IPS DF 6.9 (cell line): ENCODE results near the gene KPRP.

Source experiments
- DNase-seq: peaks from one replicate; pipeline ENCODE4 v3.0.0-alpha.2; 2013; ENCODE audit warnings: low read depth, low spot score
- H3K27ac ChIP-seq: one replicate; pipeline ENCODE4 v1.5.1; 2013; ENCODE audit warnings: low read length, control low read depth
- H3K27me3 ChIP-seq: 2 replicates; pipeline ENCODE4 v1.6.1; 2013; ENCODE audit warnings: mild to moderate bottlenecking, low read length; ENCODE audit not compliant: control insufficient read depth, insufficient read depth
- H3K36me3 ChIP-seq: 2 replicates; pipeline ENCODE4 v1.6.1; 2013; ENCODE audit warnings: low read length; ENCODE audit not compliant: control insufficient read depth, insufficient read depth
- H3K4me1 ChIP-seq: 2 replicates; pipeline ENCODE4 v1.6.1; 2013; ENCODE audit warnings: low read length; ENCODE audit not compliant: control insufficient read depth, insufficient read depth
- H3K4me3 ChIP-seq: 2 replicates; pipeline ENCODE4 v1.5.1; 2013; ENCODE audit warnings: mild to moderate bottlenecking, low read length
- H3K9me3 ChIP-seq: 2 replicates; pipeline ENCODE4 v1.6.1; 2013; ENCODE audit warnings: low read length, inconsistent platforms; ENCODE audit not compliant: control insufficient read depth, insufficient read depth
- WGBS: extraction: QIAGEN DNeasy Blood & Tissue Kit; methylation state at CpG from one replicate; pipeline ENCODE4 v1.1.7; 2013; ENCODE audit warnings: mixed read lengths, missing lambda C conversion rate; ENCODE audit not compliant: insufficient read length, insufficient coverage; 5-methylcytosine and 5-hydroxymethylcytosine counted together

Gene KPRP

DNA sequence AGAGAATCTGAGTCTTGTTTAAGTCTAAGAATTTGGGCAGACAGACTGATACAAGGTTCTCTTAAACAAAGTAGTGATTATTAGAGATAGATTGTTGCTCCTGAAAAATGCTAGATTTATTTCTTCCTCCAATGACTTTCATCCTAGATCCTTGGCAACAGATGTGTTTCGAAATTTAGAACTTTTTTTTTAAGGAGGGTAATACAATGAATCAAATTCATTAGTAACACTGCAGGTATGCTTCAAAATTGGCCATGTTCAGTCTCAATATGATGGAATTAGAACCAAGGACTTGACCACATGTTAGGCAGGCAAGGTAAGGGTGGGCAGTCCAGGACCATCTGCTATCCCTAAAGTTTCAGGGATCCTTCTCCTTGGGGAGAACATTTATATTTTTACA lies 12.6 kb downstream of the KPRP start:
- no peaks in the 10 kb centered on the region for H3K36me3 ChIP-seq
- H3K4me3 ChIP-seq = no peak overlapping the region
- WGBS = no CpG with 5 or more reads among the region's 1 CpG
- no peak overlapping the region for H3K27ac ChIP-seq
- DNase-seq = no peak
- no peaks in the 10 kb centered on the region for H3K4me1 ChIP-seq
- H3K27me3 ChIP-seq = no peaks in the 10 kb centered on the region
- H3K9me3 ChIP-seq = peaks cover 14% of the 10 kb centered on the region

DNA sequence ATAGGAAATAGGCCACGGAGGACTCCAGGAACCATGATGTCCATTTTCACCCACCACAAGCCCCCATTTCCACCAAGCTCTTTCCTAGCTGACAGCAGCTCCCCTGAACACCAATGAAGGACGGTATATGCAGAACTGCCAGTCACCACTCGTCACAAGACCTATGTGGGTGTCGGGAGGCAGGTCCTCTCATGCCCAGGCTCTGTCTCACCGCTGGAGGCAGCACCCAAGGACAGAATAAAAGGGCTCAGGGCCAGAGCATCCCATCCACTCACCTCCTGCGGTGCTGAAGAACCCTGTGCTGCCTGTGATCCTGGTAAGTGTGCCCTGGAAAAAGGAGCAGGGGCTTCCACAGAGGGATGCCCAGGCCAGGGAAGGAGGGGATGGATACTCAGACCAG lies 17.1 kb downstream of the KPRP start, which contains the start of gene LCE1F:
Gene LCE1F (plus strand): TSS at position 266 of the 400 bp plus-strand sequence. CDS start 1,232 bp downstream, outside the sequence.
- Histone ChIP-seq H3K4me3 (no peak within 1 kb of the TSS), H3K4me1 (no peaks in the 10 kb centered on the region), H3K27ac (no peak within 1 kb of the TSS), H3K36me3 (no peaks in the 10 kb centered on the region), H3K27me3 (no peaks in the 10 kb centered on the region), H3K9me3 (peaks cover 8% of the 10 kb centered on the region)
- DNase-seq = no peak
- no CpG with 5 or more reads among the region's 6 CpGs for WGBS

DNA sequence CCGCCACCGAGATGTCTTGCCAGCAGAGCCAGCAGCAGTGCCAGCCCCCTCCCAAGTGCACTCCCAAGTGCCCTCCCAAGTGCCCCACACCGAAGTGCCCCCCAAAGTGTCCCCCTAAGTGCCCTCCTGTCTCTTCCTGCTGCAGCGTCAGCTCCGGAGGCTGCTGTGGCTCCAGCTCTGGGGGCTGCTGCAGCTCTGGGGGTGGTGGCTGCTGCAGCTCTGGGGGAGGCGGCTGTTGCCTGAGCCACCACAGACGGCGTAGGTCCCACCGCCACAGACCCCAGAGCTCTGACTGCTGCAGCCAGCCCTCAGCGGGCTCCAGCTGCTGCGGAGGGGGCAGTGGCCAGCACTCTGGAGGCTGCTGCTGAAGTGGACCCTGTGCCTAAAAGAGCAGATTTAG lies 18.5 kb downstream of the KPRP start:
- H3K27me3 ChIP-seq = no peaks in the 10 kb centered on the region
- H3K4me3 ChIP-seq = no peak overlapping the region
- no peak overlapping the region for H3K27ac ChIP-seq
- no CpG with 5 or more reads among the region's 11 CpGs for WGBS
- DNase-seq = no peak
- no peaks in the 10 kb centered on the region for H3K4me1 ChIP-seq
- peaks cover 9% of the 10 kb centered on the region for H3K9me3 ChIP-seq
- no peaks in the 10 kb centered on the region for H3K36me3 ChIP-seq

DNA sequence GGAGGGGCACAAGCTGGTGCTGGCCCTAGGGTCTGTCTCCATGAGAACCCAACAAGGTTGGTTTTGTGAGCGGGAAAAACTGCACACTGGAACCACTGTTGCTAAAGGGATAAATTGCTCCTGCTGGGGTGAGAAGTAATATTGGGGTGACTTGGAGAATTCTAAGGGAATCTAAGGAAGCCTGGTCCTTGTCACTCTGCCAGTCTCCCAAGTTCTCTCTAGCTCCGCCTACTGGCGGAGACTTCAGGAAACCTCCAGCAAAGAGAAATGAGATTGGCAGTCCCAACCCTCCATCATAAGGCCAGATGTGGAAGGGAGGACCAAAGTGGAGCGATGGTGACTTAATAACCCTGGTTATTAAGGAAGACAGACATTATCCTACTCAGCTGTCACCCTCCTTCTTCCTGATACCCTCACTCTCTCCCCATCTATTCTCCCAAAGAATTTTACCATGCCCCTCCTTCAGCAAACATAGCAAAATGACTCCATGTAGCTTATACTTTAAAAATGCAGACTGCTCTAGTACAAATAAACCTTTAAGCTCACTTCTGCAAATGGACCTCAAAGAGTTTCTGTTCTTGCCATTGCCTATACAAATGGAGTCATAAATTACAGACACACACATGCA lies 19.8 kb downstream of the KPRP start:
- Histone ChIP-seq H3K27me3 (no peaks in the 10 kb centered on the region), H3K4me3 (no peak overlapping the region), H3K9me3 (peaks cover 9% of the 10 kb centered on the region), H3K36me3 (no peaks in the 10 kb centered on the region), H3K4me1 (no peaks in the 10 kb centered on the region), H3K27ac (no peak overlapping the region)
- no peak for DNase-seq
- WGBS = no CpG with 5 or more reads among the region's 4 CpGs

DNA sequence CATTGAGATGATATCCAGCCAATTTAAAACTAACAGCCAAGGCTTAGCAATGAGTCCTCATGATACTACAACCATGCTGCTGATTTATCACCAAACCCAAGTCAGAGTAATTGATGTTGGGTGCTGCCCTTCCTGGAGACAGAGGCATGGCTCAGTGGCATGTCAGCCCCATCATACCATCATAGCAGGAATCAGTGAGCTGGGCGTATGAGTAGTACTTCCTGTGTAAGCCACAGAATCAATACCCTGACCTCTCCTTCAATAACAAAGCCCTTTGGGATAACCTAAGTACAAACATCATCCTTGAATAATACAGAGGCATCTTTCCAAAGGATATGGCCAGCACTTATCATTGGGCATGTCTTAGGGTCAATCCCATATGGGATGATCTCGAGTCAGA lies 25.3 kb downstream of the KPRP start:
- H3K36me3 ChIP-seq = no peaks in the 10 kb centered on the region
- H3K4me3 ChIP-seq = no peak overlapping the region
- no peak for DNase-seq
- no peak overlapping the region for H3K27ac ChIP-seq
- no peaks in the 10 kb centered on the region for H3K27me3 ChIP-seq
- no peaks in the 10 kb centered on the region for H3K4me1 ChIP-seq
- no CpG with 5 or more reads among the region's 2 CpGs for WGBS
- peaks cover 19% of the 10 kb centered on the region for H3K9me3 ChIP-seq

DNA sequence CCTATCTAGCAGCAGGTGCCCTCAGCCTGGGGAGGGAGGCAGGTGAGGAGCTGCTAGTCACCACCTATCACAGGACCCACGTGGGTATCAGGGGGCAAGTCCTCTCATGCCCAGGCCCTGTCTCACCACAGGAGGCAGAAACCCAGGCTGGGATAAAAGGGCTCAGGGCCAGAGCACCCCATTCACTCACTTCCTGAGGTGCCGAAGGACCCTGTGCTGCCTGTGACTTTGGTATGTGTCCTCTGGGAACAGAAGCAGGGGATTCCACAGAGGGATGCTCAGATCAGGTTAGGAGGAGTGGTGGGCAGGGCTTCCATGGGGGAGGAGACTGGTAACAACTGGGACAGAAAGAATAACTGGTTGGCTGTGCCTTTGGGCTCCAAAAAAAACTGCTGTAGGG lies 28.3 kb downstream of the KPRP start, which contains the start of gene LCE1E:
Gene LCE1E (plus strand): TSS at position 181 of the 400 bp plus-strand sequence. CDS start 1,043 bp downstream, outside the sequence.
- peaks cover 18% of the 10 kb centered on the region for H3K9me3 ChIP-seq
- H3K27me3 ChIP-seq = no peaks in the 10 kb centered on the region
- H3K27ac ChIP-seq = no peak within 1 kb of the TSS
- DNase-seq = no peak
- WGBS = no CpG with 5 or more reads among the region's 2 CpGs
- H3K4me1 ChIP-seq = no peaks in the 10 kb centered on the region
- no peaks in the 10 kb centered on the region for H3K36me3 ChIP-seq
- no peak within 1 kb of the TSS for H3K4me3 ChIP-seq

DNA sequence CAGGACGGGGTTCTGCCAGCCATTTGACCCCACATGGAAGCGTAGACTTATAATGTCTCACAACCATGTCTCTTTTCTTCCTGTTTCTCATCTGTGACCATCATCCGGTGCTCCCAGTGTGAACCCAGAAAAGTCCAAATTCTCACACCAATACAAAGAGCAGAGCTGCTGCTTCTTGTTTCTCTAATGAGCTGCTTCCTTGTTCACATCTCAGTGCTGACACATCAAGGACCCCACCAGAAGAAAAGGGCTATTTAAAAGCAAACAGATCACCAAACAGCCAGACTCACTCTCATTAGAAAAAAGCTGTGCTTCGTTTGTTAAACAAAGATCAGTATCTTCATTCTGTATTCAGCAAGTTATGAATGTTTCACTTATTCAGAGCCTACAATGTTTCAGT lies 37.9 kb downstream of the KPRP start:
- Histone ChIP-seq H3K9me3 (peaks cover 5% of the 10 kb centered on the region), H3K27ac (no peak overlapping the region), H3K27me3 (no peaks in the 10 kb centered on the region), H3K4me3 (no peak overlapping the region), H3K36me3 (no peaks in the 10 kb centered on the region), H3K4me1 (no peaks in the 10 kb centered on the region)
- WGBS = no CpG with 5 or more reads among the region's 4 CpGs
- DNase-seq = no peak

DNA sequence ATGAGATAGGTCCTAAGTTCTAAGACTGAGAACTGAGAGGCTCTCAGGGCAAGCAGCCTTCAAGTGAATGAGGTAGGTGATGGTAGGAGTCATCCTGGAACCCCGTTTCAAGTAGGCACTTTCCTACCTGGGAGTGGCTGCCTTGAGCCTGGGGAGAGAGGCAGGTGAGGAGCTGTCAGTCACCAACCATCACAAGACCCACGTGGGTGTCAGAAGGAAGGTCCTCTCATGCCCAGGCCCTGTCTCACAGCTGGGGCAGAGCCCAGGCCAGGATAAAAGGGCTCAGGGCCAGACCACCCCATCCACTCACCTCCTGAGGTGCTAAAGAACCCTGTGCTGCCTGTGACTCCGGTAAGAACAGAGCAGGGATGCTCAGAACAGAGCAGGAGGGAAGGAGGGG lies 38.6 kb downstream of the KPRP start, which contains the start of gene LCE1D:
Gene LCE1D (plus strand): TSS at position 301 of the 400 bp plus-strand sequence. CDS start 1,074 bp downstream, outside the sequence.
- Histone ChIP-seq H3K9me3 (peaks cover 7% of the 10 kb centered on the region), H3K36me3 (no peaks in the 10 kb centered on the region), H3K4me1 (no peaks in the 10 kb centered on the region), H3K27me3 (no peaks in the 10 kb centered on the region), H3K27ac (no peak within 1 kb of the TSS), H3K4me3 (no peak within 1 kb of the TSS)
- no peak for DNase-seq
- WGBS = no CpG with 5 or more reads among the region's 3 CpGs

DNA sequence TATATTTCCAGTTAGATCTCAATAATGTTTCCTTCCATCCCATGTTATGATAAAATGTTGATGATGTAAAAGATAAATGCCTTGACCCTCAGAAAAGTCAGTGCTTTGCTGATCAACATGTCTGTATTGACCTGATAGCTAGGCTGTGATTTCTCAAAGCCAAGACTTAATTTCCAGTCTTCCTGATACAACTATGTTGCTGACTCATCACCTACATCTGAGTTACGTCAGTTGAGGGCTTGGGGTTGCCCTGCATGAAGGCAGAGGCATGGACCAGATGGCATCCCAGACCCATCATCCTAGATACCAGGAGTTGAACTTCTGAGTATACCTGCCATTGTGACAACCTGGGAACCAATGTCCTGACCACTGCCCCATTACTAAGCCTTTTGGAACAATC lies 43.5 kb downstream of the KPRP start:
- Histone ChIP-seq H3K27me3 (no peaks in the 10 kb centered on the region), H3K4me3 (no peak overlapping the region), H3K36me3 (no peaks in the 10 kb centered on the region), H3K27ac (no peak overlapping the region), H3K4me1 (no peaks in the 10 kb centered on the region), H3K9me3 (peaks cover 10% of the 10 kb centered on the region)
- WGBS = no CpG with 5 or more reads among the region's 1 CpG
- no peak for DNase-seq

DNA sequence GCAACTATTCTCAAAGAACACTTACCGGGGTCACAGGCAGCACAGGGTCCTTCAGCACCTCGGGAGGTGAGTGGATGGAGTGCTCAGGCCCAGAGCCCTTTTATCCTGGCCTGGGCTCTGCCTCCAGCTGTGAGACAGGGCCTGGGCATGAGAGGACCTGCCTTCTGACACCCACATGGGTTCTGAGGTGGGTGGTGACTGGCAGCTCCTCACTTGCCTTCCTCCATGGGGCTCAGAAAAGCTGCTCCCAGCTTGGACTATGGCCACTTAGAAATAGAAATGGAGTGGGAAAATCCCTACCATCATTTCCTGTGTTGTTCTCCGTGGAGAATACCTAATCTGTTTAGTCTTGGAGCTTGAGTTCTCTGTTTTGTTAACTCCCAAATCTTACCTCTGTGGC lies 48.8 kb downstream of the KPRP start, which contains the start of gene LCE1C:
Gene LCE1C (minus strand): TSS at position 76 of the 400 bp plus-strand sequence. CDS start 1,173 bp downstream, outside the sequence.
- H3K4me1 ChIP-seq = no peaks in the 10 kb centered on the region
- no peak for DNase-seq

DNA sequence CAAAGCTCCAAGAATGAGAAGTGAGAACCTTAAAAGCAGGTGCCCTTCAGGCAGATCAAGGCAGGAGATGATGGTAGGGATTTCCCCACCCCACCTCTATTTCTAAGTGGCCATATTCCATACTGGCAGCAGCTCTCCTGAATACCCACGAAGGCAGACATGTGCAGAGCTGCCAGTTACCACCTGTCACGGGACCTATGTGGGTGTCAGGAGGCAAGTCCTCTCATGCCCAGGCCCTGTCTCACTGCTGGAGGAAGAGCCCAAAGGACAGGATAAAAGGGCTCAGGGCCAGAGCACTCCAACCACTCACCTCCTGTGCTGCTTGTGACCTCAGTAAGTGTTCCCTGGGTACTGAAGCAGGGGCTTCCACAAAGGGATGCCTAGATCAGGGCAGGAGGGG lies 53.2 kb downstream of the KPRP start:
- no peaks in the 10 kb centered on the region for H3K4me1 ChIP-seq
- WGBS = no CpG with 5 or more reads among the region's 2 CpGs
- H3K4me3 ChIP-seq = no peak overlapping the region
- no peaks in the 10 kb centered on the region for H3K27me3 ChIP-seq
- peaks cover 5% of the 10 kb centered on the region for H3K9me3 ChIP-seq
- no peaks in the 10 kb centered on the region for H3K36me3 ChIP-seq
- DNase-seq = no peak
- H3K27ac ChIP-seq = no peak overlapping the region

More for the DNA sequence above, 48.8 kb downstream of the KPRP start, which contains the start of gene LCE1C:
- Histone ChIP-seq H3K27me3 (no peaks in the 10 kb centered on the region), H3K9me3 (peaks cover 6% of the 10 kb centered on the region), H3K36me3 (no peaks in the 10 kb centered on the region), H3K27ac (no peak within 1 kb of the TSS), H3K4me3 (no peak within 1 kb of the TSS)
- WGBS = no CpG with 5 or more reads among the region's 3 CpGs
